GM12874 (cell line): ENCODE results near the gene SEPTIN8.

Source experiments
- CTCF ChIP-seq: IDR thresholded peaks from 2 replicates; pipeline ENCODE4 v1.5.1; 2011; ENCODE audit warnings: low read depth, mild to moderate bottlenecking, control low read depth, low read length, moderate library complexity; ENCODE audit not compliant: insufficient read depth

The SEPTIN8 gene

GRCh38 chr5:132714456-132715307, 62.4 kb downstream of the SEPTIN8 start:
- TF ChIP-seq CTCF, result no peak

- TF ChIP-seq CTCF, result no peak
Observed at GRCh38 chr5:132708645-132709044, 68.4 kb downstream of the SEPTIN8 start.

- TF ChIP-seq CTCF, result no peak
Observed at GRCh38 chr5:132704875-132705274, 72.2 kb downstream of the SEPTIN8 start.
